NCI-H460 (cell line): ENCODE measurements around the gene CEP112. TPM values are rescaled to one million over a fixed set of nuclear protein-coding genes. Genes with fewer than 3 reads are reported as not detected.
"Not testable (repeated sequence)": the region's sequence is repeated elsewhere in the genome, so short reads cannot be mapped to it uniquely, and the experiment has no call there.

Source experiments
- DNase-seq: peaks from one replicate; pipeline ENCODE4 v3.0.0-alpha.2; 2016; ENCODE audit warnings: low read depth; ENCODE audit errors: extremely low read depth
- total RNA-seq: library from RNA; depleted of rRNA; stranded (reverse); fragments of >200 nt; shearing (Covaris generic); gene quantifications from 2 replicates; pipeline ENCODE4 v1.2.3, GENCODE V29; 2014

Gene CEP112
- total RNA-seq, 1 experiment from 2014 or later: 6.5 TPM

GRCh38 chr17:66165537-66166123 lies 26.3 kb downstream of the CEP112 start:
- DNase-seq: peak; percentile 50

GRCh38 chr17:66155055-66155454 lies 36.9 kb downstream of the CEP112 start:
- not testable (repeated sequence) for DNase-seq

- no peak for DNase-seq
Measured at GRCh38 chr17:66152756-66153155, 39.2 kb downstream of the CEP112 start.

- DNase-seq: no peak
Measured at GRCh38 chr17:66150708-66151107, 41.2 kb downstream of the CEP112 start.

GRCh38 chr17:66149562-66149961 lies 42.4 kb downstream of the CEP112 start:
- no peak for DNase-seq

GRCh38 chr17:66146394-66146793 lies 45.5 kb downstream of the CEP112 start:
- no peak for DNase-seq

- no peak for DNase-seq
Measured at GRCh38 chr17:66143657-66144282, 48.2 kb downstream of the CEP112 start.

GRCh38 chr17:66142428-66142827 lies 49.5 kb downstream of the CEP112 start:
- DNase-seq: no peak

GRCh38 chr17:66138120-66138519 lies 53.8 kb downstream of the CEP112 start:
- DNase-seq: no peak

GRCh38 chr17:66135896-66136295 lies 56.0 kb downstream of the CEP112 start:
- no peak for DNase-seq

GRCh38 chr17:66135219-66135618 lies 56.7 kb downstream of the CEP112 start:
- DNase-seq: no peak

GRCh38 chr17:66129759-66130158 lies 62.2 kb downstream of the CEP112 start:
- DNase-seq: no peak

- no peak for DNase-seq
Measured at GRCh38 chr17:66126231-66126630, 65.7 kb downstream of the CEP112 start.

- DNase-seq: no peak
Measured at GRCh38 chr17:66123163-66123562, 68.8 kb downstream of the CEP112 start.

GRCh38 chr17:66115246-66115645 lies 76.7 kb downstream of the CEP112 start:
- no peak for DNase-seq

- DNase-seq: no peak
Measured at GRCh38 chr17:66114609-66115008, 77.3 kb downstream of the CEP112 start.

- no peak for DNase-seq
Measured at GRCh38 chr17:66107731-66108130, 84.2 kb downstream of the CEP112 start.

- DNase-seq: no peak
Measured at GRCh38 chr17:66098040-66098439, 93.9 kb downstream of the CEP112 start.

- no peak for DNase-seq
Measured at GRCh38 chr17:66094727-66095126, 97.2 kb downstream of the CEP112 start.

- DNase-seq: no peak
Measured at GRCh38 chr17:66091445-66092080, 100.4 kb downstream of the CEP112 start.

GRCh38 chr17:66089764-66090163 lies 102.2 kb downstream of the CEP112 start:
- DNase-seq: no peak

- DNase-seq: no peak
Measured at GRCh38 chr17:66088173-66088572, 103.8 kb downstream of the CEP112 start.
